NCI-H2029 treated with DMSO at 0.1 percent for 48 hours (cell line): Measurements from ENCODE around the gene VOPP1.
"Not testable (repeated sequence)": the region's sequence is repeated elsewhere in the genome, so short reads cannot be mapped to it uniquely, and the experiment has no call there.

ENCODE experiments used
- DNase-seq: peaks from one replicate; lab custom pipeline; 2025; lab: John Stamatoyannopoulos, UW

VOPP1 gene, protein sequence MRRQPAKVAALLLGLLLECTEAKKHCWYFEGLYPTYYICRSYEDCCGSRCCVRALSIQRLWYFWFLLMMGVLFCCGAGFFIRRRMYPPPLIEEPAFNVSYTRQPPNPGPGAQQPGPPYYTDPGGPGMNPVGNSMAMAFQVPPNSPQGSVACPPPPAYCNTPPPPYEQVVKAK

DNA sequence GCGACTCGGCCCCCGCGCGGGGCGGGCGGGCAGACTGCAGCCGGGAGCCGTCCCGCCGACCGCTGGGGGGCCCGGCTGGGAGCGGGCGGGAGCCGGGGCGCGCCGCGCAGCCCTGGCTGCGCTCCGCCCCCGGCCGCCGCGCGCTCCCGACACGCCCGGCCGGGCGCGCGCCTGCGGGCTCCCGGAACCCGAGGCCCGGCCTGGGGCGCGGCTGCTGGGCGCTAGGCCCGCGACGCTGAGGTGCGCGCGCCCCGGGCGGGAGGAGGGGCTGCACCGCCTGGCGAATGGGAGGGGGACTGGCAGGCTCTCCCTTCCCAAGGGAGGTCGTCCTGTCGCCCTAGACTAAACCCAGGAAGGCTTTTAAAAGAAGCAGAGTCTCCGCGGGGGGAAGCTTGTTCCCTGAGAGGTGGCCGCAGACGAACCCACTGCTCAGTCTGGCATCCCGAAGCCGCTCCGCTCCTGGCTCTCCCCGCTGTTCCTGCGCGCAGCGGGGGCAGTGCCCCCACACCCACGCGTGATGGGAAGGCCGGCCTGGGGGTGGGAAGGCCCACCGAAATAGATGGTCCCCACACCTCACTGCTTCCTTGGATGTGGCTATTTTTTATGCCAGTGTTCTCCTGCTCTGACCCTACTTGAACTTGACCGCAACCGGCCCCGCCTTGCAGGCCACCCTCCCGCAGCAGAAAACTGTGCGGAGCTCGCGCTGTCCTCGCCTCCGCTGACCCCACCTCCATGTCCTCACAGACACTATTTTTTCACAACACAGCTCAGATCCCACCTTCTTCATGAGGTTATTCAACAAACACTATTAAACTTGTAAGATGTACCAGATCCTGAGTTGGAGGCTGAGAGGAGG is at the start of gene VOPP1:
Gene VOPP1, minus strand, starts transcription at position 125 of the 856 bp plus-strand sequence. CDS start 178 bp downstream, outside the sequence.
- peak; percentile 38 for DNase-seq

DNA sequence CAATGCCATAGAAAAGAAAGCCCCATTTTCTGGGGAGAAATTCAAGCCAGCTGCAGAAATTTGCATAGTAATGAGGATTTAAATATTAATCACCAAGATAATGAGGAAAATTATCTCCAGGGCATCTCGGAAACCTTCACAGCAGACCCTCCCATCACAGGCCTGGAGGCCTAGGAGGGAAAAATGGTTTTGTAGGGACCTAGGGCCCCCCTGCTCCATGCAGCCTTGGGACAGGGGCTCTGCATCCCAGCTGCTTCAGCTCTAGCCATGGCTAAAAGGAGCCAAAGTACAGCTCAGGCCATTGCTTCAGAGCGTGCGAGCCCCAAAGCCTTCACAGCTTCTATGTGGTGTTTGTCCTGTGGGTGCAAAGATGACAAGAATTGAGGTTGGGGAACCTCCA is 46.6 kb upstream of the VOPP1 start:
- DNase-seq = no peak

DNA sequence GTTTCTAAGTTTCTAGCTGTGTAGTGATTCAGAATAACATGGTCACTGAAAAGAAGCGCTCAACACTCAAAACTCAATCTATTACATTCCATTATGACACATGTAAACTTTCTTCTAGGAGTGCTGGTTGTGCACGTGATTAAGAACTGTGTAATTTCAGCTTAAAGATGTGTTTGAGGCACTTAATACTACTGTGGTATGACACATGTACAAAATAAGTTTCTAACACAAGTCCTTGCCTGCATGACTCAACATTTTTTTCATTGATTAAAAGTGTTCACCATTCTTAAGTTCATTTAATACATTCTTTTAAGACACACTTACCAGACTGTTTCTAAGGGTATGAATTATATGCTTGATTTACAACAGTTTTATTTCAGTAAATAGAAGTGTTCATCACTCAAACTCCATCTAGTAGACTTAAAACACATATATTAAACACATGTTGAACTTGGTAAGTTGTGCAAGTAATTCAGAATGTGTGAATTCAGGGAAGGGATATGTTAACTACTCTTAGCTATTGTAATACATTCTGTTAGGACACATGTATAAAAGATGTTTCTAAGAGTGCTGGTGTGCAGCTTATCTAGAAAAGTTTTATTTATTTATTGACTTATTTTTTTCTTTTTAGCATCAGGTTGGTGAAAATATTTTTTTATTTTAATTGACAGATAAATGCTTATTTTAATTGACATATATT is 42.2 kb upstream of the VOPP1 start:
- not testable (repeated sequence) for DNase-seq

DNA sequence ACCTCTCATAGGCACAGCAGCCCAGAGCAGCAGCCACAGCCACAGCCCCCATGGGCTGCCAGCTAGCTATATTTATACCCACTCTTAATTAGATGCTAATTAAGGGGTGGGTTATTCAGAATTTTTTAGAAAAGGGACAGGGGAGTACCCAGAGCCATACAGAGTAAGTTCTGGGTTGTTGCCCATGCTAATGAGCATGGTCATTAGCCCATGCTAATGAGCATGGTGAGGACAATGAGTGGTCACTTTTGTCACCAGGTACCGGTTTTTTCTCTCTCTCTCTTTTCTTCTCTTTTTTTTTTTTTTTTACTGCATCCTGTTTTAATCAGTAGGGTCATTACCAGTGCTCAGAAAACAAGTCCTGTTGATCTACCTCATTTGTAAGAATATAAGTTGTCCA is 37.4 kb upstream of the VOPP1 start:
- not testable (repeated sequence) for DNase-seq

DNA sequence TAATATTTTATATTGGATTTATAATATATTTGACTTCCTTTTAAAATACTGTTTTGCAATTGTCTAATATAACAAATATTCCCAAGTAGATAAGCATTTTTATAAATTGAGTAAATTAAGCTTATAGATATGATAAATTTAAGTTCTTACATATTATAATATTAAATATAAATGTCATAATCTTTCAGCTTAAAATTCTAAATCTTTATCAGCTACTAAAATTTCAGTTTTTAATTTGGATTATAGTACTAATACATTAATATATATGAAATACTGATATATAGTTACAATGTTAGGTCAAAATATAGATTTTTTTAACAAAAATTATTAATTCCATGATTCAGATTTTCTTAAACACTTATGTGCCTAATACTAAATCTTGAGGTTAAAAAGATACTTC is 33.4 kb upstream of the VOPP1 start:
- DNase-seq = not testable (repeated sequence)

DNA sequence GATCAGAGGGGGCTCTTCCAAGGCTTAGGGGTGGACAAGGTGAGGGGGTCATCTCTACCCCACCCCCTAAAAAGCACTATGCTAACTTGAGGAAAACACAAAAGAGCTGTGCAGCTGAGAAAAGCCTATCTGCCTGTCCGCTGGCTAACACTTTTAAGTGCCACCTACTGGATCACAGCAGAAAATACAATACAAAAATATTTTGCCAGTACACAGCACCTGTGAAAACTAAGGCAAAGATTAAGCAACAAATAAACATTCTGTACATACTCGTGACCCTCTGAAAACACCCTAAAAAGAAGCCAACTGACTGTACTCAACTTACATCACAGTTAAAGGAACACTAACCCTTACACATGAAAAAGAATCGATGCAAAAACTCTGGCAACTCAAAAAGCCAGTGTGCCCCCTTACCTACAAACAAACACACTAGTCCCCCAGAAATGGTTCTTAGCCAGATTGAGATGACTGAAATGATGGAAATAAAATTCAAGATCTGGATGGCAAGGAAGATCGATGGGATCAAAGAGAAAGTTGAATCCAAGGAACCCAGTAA is 25.7 kb upstream of the VOPP1 start:
- not testable (repeated sequence) for DNase-seq

DNA sequence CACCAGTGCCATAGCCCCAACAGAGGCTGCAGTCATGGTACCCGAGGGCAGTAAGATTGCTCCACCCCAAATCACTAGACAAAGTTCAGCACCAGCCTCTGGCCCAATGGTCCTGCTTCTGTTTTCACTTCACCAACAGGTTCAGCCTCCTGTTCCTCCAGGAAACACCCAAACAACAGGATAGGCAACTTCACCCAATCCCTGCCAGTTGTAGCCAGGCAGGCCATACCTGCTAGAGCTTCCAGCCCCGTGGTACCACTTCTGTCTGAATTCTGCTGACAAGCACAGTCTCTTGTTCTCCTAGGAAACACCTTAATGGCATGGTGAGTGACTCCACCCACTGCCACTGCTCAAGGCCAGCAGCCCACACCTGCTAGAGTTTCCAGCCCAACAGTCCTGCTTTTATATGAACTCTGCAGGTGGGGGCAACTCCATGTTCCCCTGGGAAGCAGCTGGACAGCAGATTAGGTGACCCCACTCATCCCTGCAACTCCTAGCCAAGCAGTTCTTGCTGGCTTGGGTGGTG is 25.0 kb upstream of the VOPP1 start:
- not testable (repeated sequence) for DNase-seq

DNA sequence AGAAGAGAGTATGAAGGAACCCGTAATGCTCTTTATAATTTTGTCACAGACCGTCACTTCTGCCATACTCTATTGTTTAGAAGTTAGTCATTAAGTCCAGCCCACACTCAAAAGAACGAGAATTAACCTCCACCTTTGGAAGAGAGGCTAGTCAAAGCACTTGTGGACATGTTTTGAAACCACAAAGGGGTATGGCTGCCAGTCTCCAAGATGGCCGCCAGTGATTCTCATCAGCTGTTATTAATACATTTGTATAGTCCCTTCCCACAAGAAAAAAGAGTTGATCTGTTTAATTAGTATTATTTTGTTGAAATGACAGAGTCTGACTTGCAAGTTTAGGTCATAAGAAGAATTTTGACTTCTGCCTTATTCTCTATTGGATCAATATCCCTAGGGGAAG is 23.2 kb upstream of the VOPP1 start:
- DNase-seq = no peak

DNA sequence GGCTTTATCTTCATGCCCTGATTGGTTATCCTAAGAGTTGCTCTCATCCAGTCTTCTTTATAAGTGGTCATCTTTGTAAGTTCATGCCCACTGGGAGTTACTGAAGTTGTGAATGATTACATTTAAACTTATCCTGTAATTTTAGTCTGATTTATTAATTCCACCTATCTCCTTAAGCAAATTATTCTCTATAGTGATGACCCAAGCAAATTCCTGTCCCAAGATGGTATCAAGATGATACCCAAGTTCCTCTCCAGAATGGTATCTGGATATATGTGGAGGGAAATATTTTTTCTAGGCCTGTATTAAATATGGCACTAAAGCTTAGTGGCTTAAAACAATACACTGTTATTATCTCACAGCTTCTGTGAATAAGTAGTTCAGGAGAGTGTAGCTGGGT is 22.6 kb upstream of the VOPP1 start:
- DNase-seq = no peak

DNA sequence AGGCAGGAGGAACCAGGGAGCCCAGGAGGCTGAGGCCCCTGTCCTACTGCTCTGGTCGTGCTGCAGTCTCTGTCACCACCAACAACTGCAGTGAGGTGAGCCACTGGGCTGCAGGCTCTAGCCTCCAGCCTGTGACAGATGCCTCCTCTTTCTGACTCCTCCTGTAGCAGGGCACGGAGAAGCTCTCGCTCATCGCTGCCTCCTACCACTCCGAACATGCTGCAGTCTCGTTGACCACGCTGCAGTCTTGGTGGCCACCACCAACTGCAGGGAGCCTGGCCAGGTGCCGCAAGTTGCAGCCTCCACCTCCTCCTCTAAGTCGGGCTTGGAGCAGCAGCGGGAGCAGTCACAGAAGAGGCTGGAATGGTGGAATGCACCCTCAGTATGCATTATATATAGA is 22.1 kb upstream of the VOPP1 start:
- no peak for DNase-seq

DNA sequence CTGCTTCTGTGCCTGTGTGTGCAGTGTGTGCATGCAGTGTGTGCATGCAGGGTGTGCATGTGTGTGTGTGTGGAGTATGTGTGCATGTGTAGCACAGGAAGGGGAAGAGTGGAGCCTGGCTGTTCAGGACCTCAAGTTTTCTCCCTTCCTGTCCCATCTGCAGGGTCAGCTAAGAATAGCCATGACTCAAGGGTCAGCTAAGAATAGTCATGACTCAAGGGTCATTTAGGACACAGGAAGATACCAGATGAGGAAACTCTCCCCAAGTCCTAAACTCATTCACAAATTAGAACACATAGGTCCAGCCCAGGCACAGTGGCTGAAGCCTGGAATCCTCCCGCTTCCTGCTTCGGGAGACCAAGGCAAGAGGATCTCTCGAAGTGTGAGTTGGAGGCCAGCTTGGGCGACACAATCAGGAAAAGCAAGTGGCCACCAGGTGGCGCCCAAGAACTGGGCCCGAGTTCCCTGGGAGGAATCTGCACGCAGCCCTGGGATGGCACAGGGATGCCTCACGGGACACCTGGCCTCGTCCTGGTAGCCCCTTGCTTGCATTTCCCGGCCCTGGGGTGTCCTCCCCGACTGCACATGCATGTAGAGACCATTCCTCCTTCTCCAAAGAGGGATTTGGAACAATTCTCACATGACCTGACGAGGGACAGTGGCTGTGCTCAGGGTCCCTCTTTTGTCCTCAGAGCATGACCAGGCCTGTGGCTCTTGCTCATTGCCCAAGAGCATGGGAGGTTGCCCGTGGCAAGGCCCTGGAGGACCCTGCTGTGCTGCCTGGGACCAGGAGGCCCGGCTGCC is 21.4 kb upstream of the VOPP1 start:
- DNase-seq = no peak

DNA sequence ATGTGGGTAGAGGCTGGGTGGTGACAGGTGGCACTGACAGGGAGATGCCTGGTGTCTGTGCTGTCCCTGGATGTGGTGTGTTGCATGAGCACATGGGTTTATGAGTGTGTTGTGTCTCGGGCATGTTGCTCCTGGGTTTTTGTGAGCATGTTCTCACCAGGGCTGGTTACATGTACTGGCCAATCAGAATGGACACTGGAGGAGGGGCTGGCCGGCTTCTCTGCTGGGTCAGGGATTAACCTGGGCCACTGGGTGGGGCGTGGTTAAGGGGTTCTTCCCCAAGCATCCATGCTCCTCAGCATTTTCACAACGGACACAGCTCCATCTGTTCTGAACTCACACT is 20.8 kb upstream of the VOPP1 start:
- DNase-seq = no peak

DNA sequence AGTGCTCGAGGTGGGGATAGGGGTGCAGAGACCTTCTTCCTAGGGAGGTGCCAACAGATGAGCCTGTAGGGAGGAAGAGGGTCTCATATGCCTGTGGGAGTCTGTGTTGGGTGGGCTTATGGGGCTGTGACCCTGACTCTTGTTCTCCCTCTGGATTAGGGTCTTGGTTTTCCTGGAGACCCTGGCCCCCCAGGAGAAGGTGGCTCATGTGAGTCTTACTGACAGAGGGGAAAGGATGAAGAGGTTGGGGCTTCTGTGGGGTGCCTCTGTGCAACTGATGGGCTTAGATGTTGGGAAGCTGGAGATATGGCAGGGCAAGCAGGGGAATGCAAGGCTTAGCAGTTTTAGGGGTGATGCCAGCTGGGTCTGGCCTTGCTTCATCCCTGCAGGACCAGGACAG is 20.2 kb upstream of the VOPP1 start:
- no peak for DNase-seq

DNA sequence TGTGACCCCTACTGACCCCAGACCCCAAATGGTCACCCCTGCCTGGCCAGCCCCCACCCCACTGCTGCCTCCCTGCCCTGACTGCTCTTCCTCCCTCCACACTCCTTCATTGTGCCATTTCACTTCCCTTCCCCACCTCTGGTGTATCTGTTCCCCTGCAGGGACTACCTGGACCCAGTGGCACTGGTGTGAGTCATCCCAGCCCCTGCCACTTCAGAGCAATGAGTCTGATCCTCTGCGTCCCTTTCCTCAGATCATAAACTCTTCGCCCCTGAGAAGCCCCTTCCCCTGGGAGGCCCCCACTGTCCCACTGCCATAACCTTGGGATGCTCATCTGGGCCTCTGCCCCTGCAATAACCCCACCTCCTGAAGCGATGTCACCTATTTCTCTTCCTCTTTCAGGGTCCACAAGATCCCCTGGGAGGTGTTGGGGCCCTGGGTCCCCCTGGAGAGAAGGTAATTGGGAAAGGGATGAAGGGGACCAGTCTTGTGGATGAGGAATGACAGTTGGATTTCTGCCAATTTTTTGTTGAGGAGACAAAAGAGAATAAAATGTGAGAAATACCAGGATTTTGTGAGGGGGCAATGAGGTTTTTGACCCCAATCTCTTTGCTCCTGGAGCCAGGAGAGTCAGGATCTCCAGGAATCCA is 19.1 kb upstream of the VOPP1 start:
- DNase-seq = no peak

DNA sequence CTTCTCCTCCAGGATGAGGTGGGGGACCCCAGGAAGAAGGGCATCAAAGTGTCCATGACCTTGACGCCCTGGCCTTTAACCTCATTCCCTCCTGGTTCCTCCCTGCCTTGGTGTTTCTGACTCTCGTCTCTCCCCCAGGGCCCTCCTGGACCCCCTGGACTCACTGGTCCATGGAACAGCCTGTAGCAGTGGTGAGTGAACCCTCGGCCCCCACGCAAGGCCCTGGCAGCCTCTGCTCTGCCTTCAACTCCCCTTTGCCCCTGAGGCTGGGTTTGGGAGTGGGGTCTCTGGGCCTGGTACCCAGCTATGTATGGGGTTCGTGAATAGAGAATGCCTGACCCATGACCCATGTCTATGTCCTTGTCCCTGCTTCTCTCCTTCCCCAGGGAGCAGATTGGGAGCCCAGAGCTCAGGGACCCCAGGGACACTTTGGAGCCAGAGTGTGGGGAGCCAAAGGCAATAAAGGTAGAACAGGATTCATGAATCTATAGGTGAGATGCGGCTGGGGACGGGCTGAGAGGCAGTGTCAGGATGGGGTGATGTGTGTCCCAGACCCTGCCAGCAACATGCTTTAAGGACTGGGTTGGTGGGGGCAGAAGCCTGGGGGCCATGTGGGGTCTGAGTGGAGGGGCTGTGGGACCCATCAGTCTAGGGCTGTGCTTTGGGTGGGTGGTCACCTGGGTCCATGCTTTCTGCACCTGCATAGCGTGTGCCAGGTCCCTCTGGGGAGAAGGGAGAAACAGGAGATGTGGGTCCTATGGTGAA is 18.4 kb upstream of the VOPP1 start:
- DNase-seq = no peak

DNA sequence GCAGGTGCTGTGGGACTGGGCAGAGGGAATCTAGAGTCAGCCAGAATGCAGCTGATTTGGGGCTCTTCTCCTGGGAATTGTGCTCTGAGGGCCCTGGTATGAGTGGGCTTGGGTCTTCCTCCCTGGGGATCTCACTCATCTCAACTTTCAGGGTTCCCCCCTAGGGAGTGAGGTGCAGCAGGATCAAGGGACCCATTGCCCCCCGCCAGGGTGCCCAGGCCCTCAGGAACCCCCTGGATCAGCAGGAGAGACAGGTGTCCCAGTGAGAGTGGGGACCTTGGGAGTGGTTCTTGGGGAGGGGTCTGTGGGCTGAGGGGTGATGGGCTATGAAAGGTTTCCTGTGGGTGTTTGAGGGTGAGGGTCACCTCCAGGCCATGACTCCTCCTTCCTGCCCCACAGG is 17.6 kb upstream of the VOPP1 start:
- no peak for DNase-seq

DNA sequence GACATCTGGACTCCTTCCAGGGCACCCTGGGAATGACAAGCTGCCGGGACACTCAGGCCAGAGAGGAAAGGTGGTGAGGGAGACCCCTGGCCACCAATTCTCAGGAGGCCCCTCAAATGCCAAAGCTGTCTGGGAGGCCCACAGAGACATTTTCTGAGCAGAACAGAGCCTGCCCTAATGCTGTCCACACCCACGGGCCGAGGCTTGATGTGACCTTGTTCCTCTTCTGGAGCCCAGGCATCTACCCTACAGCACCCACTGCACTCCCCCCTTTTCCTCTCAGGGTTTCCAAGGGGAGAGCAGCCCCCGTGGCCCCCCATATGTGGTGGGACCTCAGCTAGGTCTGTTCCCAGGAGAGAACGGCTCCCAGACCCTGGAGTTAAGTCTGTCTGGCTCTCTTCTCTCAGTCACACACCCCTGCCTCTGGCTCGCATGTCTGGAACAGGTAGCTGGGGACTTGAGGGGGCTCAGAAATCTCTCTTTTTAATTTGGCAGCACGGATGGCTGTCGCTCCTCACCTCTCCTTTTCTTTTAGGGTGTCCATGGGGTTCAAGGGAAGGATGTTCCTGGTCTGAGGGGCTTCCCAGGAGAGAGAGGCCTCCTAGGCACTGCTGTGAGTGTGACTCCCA is 16.8 kb upstream of the VOPP1 start:
- no peak for DNase-seq

DNA sequence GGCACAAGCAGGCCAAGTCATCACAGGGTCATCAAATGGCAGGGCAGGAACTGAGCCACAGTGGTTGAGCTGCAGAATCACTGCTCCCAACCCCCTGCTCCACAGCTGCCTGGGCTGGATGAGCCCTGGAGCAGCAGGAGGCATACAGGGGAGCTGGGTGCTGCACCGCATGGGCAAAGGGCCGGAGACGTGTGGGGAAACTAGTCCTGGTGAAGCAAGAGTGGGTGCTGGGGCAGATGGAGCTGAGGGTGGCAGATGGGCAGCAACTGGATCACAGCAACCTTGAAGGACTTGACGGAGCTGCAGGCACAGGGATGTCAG is 16.0 kb upstream of the VOPP1 start:
- no peak for DNase-seq

DNA sequence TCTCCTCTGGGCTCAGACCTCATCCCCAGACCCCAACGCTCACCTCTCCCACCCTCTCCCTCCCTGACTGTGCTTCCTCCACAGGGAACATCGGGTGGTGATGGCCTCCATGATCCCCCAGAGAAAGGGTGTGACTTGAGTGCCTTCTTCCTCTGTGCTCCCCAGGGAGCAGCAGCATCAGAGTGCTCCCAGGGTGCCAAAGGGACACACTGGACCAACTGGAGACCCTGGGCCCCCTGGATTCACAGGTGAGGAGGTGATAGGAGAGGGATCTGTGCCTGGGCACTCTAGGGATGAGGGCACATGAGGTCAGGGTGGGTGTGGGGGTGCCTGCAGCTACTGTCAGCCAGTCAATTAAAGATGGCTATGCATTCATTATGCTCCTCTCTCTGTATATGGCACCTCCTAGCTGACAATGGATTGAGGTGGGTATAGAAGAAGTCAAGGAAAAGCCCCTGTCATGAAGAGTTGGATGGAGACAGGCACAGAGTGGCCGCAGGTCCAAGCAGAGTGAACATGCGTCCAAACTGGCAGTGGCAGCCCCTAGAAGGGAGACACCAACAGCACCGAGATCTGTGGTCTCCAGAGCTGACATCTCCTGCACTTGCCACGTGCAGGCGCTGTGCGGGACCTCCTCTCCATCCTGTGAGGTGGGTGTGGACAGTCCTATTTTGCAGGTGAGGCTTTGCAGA is 15.5 kb upstream of the VOPP1 start:
- no peak for DNase-seq

DNA sequence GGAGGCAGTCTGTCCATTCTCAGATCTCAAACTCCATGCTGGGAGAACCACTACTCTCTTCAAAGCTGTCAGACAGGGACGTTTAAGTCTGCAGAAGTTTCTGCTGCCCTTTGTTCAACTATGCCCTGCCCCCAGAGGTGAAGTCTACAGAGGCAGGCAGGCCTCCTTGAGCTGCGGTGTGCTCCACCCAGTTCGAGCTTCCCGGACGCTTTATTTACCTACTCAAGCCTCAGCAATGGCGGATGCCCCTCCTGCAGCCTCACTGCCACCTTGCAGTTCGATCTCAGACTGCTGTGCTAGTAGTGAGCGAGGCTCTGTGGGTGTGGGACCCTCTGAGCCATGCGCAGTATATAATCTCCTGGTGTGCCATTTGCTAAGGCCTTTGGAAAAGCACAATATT is 10.4 kb upstream of the VOPP1 start:
- not testable (repeated sequence) for DNase-seq
